SK-N-MC (cell line): ENCODE measurements around the gene KCNC2.

Experiments
- EZH2 ChIP-seq: fragments of 200-600 bp; sonication (generic); IDR thresholded peaks from one replicate; pipeline ENCODE4 v1.6.1; 2017; ENCODE audit warnings: antibody characterized with exemption
- POLR2AphosphoS5 ChIP-seq: IDR thresholded peaks from 2 replicates; pipeline ENCODE4 v1.6.1; 2012; ENCODE audit warnings: mild to moderate bottlenecking, low read depth, low read length, borderline replicate concordance

DNA sequence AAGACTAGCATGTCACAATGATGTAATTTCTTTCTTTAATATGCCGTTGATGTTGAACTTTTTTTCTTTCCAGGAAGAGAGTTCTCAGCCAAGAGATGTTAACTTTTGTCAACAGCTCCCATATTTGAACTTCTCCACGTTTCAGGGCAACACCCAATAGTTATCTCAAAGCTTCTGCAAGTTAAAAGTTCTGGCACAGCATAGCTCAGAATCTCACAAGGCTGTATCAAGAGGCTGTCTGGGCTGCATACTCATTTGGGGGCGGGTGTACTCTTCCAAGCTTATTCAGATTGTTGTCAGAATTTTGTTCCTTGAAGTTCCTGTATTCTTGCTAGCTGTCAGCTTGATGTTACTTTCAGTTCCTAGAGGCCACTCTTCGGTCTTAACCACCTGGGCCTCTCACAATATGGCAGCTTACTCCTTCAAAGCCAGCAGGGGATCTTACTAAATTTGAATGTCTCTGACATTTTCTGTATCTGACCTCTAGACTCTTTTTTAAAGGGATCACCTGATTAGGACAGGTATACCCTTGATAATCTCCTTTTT, 38.9 kb downstream of the KCNC2 start:
- no peak for TF ChIP-seq POLR2AphosphoS5
- no peak for TF ChIP-seq EZH2
